ENCODE data around the gene ANKH. TPM values are rescaled to one million over a fixed set of nuclear protein-coding genes. Genes with fewer than 3 reads are reported as not detected.

Gene ANKH
- total RNA-seq, 4 donors from 2014 or later = 33.4 to 49.4 (median 38.0) TPM

DNA sequence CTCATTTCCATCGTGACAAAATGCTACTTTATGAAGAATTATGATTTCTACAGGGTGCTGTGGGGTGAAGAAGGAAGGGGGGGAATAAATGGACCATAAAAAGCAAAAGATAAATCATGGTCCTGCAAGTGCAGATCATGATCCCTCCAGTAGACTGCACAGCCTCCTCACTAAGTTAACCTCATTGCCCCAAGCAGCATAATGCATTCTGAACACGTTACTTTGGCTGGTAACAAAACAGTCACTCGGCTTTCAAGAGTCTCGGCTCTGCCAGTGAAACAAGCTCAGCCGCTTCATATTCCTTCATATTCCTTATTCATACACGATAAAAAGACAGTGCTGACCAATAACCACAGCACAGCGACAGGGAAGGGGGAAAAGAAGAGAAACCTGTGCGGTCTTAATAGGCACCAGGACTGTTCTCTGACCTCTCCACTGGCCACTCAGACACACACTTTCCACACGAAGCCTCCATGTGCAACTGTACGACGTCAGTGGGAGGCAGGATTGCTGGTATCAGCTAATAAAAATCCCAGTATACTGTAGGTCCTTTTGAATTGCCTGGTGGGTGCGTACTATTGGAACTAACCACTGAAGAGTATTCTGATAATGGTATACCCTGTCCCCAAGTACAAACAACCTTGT lies 60.5 kb downstream of the ANKH start:
- intact Hi-C loops (cut with DNase I) = no loop called here
- no peaks in the 10 kb centered on the region for H3K36me3 ChIP-seq
- TF ChIP-seq POLR2AphosphoS5 (IDR thresholded peaks at IDR 0.05) = no peak
- TF ChIP-seq EP300 (IDR thresholded peaks at IDR 0.05) = no peak
- TF ChIP-seq, protein P1, sequence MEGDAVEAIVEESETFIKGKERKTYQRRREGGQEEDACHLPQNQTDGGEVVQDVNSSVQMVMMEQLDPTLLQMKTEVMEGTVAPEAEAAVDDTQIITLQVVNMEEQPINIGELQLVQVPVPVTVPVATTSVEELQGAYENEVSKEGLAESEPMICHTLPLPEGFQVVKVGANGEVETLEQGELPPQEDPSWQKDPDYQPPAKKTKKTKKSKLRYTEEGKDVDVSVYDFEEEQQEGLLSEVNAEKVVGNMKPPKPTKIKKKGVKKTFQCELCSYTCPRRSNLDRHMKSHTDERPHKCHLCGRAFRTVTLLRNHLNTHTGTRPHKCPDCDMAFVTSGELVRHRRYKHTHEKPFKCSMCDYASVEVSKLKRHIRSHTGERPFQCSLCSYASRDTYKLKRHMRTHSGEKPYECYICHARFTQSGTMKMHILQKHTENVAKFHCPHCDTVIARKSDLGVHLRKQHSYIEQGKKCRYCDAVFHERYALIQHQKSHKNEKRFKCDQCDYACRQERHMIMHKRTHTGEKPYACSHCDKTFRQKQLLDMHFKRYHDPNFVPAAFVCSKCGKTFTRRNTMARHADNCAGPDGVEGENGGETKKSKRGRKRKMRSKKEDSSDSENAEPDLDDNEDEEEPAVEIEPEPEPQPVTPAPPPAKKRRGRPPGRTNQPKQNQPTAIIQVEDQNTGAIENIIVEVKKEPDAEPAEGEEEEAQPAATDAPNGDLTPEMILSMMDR (IDR thresholded peaks at IDR 0.05) = no peak
- no peak for TF ChIP-seq POLR2A (IDR thresholded peaks at IDR 0.05; ENCODE audit: low read depth)
- whole genome bisulfite sequencing = 95% methylated on average over 12 of the region's 12 CpGs
- H3K27ac ChIP-seq (replicated peaks in 1 of 4) = no peak overlapping the region
- H3K9me3 ChIP-seq = peaks cover 0 to 3% (median 0%) of the 10 kb centered on the region in 4 donors
- DNase-seq (ENCODE audit: extremely low spot score) = no peak
- no peaks in the 10 kb centered on the region for H3K27me3 ChIP-seq
- H3K4me3 ChIP-seq = no peak overlapping the region
- peaks cover 13 to 45% (median 17%) of the 10 kb centered on the region in 4 donors for H3K4me1 ChIP-seq

DNA sequence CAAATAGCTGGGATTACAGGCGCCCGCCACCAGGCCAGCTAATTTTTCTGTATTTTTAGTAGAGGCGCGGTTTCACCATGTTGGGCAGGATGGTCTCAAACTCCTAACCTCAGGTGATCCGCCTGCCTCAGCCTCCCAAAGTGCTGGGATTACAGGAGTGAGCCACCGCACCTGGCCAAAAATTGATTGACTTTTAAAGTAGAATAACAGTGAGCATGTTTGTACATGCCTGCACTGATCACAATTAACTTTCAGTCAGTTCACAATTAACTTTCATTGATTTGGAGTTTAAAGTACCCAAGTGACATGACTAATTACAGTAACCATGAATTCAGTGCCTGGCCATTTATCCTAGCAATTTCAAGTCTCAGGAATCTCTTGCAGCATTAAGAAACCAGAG lies 61.3 kb downstream of the ANKH start:
- Histone ChIP-seq H3K27ac (replicated peaks in 1 of 4) (peak overlapping the region in 3 of 4 donors; percentile 16 to 30 (median 19)), H3K36me3 (no peaks in the 10 kb centered on the region), H3K4me3 (no peak overlapping the region), H3K27me3 (no peaks in the 10 kb centered on the region), H3K4me1 (peaks cover 13 to 50% (median 18%) of the 10 kb centered on the region in 4 donors), H3K9me3 (no peaks in the 10 kb centered on the region)
- intact Hi-C loops (cut with DNase I) = no loop called here
- no peak for TF ChIP-seq POLR2A (IDR thresholded peaks at IDR 0.05; ENCODE audit: low read depth)
- TF ChIP-seq, protein P1 (IDR thresholded peaks at IDR 0.05) = no peak
- no peak for TF ChIP-seq POLR2AphosphoS5 (IDR thresholded peaks at IDR 0.05)
- TF ChIP-seq EP300 (IDR thresholded peaks at IDR 0.05) = no peak
- 93% methylated on average over 6 of the region's 6 CpGs for WGBS
- no peak for DNase-seq (ENCODE audit: extremely low spot score)

DNA sequence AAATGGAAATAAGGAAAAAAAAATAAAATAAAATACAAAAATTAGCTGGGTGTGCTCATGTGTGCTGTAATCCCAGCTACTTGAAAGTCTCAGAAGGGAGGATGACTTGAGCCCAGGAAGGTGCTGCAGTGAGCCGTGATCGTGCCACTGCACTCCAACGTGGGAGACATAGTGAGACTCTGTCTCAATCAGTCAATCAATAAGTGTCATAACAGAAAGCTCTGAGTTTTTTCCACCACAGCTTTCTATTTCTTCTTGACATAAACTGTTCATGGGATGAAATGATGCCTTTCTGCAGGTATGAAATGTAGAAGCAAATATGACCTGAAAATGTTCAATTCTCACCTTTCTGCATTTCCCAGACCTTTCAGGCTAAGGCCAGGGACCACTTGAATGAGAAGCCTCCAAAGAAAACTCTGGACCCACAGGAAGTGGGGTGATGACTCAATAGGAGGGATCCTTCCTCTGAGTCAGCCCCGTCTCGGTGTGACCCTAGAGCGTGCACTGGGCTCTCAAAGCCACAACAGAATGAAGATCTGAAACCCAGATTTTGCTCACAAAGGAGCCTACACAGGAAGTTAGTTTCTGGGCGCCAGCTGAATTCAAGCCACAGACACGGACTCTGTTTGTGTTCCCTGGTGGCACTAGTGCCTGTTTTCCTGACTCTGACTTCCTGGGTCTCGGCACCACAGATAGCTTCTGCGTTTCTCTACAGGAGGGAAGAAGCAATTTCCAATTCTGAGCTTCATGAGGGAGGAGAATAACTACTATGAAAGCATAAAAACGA lies 62.0 kb downstream of the ANKH start:
- intact Hi-C loops (cut with DNase I) = no loop called here
- no peaks in the 10 kb centered on the region for H3K27me3 ChIP-seq
- no peaks in the 10 kb centered on the region for H3K9me3 ChIP-seq
- no peak overlapping the region for H3K4me3 ChIP-seq
- WGBS = 66% methylated on average over 11 of the region's 11 CpGs
- DNase-seq (ENCODE audit: extremely low spot score) = no peak
- H3K4me1 ChIP-seq = peaks cover 13 to 50% (median 18%) of the 10 kb centered on the region in 4 donors
- H3K27ac ChIP-seq (replicated peaks in 1 of 4) = peak overlapping the region in 3 of 4 donors; percentile 16 to 30 (median 19)
- TF ChIP-seq, protein P1 (IDR thresholded peaks at IDR 0.05) = no peak
- TF ChIP-seq POLR2A (IDR thresholded peaks at IDR 0.05; ENCODE audit: low read depth) (no peak), POLR2AphosphoS5 (IDR thresholded peaks at IDR 0.05) (peak; percentile 39 to 41), EP300 (IDR thresholded peaks at IDR 0.05) (no peak)
- no peaks in the 10 kb centered on the region for H3K36me3 ChIP-seq

DNA sequence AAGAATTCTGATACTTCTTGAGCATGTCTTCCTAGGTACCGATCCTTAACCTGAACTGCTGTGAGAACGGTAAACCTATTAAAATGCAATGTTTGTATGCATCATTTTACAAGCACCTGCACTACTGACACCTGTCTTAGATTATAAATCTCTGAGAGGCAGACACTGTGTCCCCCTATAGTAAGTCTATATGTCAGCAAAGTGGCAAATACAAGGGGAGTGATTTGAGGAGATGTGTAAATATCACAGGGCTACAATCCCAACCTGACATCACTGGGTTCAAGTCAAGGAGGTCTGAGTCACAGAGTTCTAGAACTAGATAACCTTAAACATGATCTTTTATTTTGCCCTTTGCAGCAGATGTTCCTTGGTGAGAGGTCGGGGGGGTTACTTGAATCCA lies 64.1 kb downstream of the ANKH start:
- H3K4me3 ChIP-seq = no peak overlapping the region
- H3K36me3 ChIP-seq = no peaks in the 10 kb centered on the region
- no peak for TF ChIP-seq EP300 (IDR thresholded peaks at IDR 0.05)
- TF ChIP-seq, protein P1 (IDR thresholded peaks at IDR 0.05) = no peak
- no peak for TF ChIP-seq POLR2AphosphoS5 (IDR thresholded peaks at IDR 0.05)
- no peak for TF ChIP-seq POLR2A (IDR thresholded peaks at IDR 0.05; ENCODE audit: low read depth)
- H3K27ac ChIP-seq (replicated peaks in 1 of 4) = no peak overlapping the region
- peaks cover 13 to 50% (median 18%) of the 10 kb centered on the region in 4 donors for H3K4me1 ChIP-seq
- no peaks in the 10 kb centered on the region for H3K27me3 ChIP-seq
- no peak for DNase-seq (ENCODE audit: extremely low spot score)
- whole genome bisulfite sequencing = 90% methylated on average over 3 of the region's 3 CpGs
- no peaks in the 10 kb centered on the region for H3K9me3 ChIP-seq
- intact Hi-C loops (cut with DNase I) = no loop called here
